HL-60 (cell line): Measurements from ENCODE around the gene ISG15.

ENCODE experiments used
- CTCF ChIP-seq: IDR thresholded peaks from one replicate; pipeline ENCODE4 v1.5.1; 2011; ENCODE audit warnings: low read length, control low read depth, inconsistent platforms; ENCODE audit not compliant: insufficient read depth
- REST ChIP-seq: IDR thresholded peaks from 2 replicates; pipeline ENCODE4 v1.6.1; 2012; ENCODE audit warnings: low read depth; ENCODE audit not compliant: insufficient replicate concordance

DNA sequence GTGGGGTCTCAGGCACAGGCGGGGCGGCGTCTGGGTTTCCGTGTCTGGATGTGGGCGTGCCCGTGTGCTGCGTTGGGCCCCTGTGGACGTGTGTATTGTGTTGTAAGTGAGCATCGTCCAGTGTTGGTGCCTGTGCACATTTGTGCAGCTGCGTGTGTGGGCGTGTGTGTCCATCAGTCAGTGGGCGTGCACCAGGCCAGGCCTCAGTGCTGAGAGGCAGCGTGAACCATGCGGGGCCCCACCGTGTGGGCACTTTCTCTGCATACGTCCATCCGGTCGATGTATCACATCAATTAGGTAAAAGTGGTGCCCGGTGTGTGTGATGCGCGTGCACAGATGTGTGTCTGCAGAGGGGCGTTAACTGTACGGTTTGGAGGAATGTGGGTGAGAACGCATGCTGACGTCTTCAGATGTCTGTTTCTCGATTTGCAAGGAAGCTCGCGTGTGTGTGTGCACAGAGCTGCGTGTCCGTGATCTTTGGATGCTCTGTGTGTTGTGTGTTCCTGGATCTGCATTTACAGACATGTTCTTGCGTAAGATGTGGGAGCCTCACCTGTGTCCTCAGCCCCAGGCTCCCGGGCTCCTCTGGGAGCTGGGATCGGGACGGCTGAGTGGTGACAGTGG, 31.3 kb downstream of the ISG15 start:
- TF ChIP-seq CTCF, result no peak
- TF ChIP-seq REST, result no peak
